SKM-1 (cell line): ENCODE measurements around the gene TIGD3.
"Not testable (repeated sequence)": the region's sequence is repeated elsewhere in the genome, so short reads cannot be mapped to it uniquely, and the experiment has no call there.

Experiments used
- DNase-seq: peaks from one replicate; lab custom pipeline; 2025; ENCODE audit not compliant: unreplicated experiment; lab: John Stamatoyannopoulos, UW

Gene TIGD3

DNA sequence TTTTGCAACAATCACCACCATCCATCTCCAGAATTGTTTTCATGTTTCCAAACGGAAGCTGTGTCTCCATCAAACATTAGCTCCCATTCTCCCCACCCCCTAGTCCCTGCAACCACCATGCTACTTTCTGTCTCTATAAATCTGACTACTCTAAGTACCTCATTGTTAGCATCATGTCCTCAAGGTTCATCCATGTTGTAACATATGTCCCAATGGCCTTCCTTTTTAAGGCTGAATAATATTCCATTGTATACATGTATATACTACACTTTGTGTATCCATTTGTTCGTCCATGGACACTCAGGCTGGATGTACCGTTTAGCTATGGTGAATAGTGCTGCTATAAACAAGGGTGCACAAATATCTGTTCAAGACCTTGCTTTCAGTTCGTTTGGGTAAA, 29.1 kb upstream of the TIGD3 start:
- DNase-seq: no peak

- no peak for DNase-seq
Observed at GRCh38 chr11:65327021-65327420, 27.5 kb upstream of the TIGD3 start.

DNA sequence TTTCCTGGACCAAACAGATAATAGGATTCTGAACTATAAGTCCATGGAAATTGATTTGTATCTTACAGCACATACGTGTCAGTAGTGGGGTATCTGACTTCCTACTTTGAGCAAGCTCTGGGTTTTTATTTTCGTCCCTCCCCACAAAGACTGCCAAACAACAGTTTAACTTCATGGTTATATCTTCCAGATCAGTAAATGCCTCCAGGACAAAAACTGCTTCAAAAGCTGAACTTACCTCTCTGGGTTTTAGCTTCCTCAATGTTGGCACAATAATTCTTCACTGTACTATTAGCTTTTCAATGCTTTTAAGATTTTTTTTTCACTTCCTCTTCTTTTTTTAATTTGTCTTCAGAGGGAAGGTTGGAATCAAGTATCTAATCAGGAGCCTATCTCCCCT, 25.1 kb upstream of the TIGD3 start:
- no peak for DNase-seq

DNA sequence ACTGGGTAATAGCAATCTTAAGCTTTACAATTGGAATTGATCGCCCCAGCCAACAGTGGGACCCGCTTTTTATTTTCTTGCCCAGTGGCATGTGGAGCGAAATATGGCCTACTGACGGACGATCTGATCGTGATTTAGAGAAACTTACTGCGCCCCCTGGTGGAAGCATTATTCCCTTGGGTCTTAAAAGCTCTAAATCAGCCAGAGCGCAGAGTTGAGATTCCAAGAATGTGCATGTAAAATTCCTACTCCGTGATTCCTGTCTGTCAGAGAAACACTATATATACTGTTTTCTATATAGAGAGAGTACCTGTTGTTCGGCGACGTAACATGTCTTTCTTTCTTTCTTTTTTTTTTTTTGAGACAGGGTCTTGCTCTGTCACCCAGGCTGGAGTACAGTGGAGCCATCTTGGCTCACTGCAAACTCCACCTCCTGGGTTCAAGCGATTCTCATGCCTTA, 24.6 kb upstream of the TIGD3 start:
- DNase-seq: peak; percentile 70

DNA sequence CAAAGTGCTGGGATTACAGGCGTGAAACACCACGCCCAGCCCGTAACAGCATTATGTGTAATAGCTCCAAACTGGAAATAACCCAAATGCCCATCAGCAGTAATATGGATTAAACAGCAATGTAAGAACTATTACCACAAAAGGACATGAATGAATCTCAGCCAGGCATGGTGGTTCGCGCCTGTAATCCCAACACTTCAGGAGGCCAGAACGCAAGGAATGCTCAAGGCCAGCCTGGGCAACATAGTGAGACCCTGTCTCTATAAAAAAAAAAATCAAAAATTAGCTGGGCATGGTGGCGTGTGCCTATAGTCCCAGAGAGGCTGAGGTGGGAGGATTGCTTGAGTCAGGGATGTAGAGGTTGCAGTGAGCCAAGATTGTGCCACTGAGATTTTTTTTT, 24.0 kb upstream of the TIGD3 start:
- no peak for DNase-seq

GRCh38 chr11:65332591-65332990, 22.0 kb upstream of the TIGD3 start:
- not testable (repeated sequence) for DNase-seq

DNA sequence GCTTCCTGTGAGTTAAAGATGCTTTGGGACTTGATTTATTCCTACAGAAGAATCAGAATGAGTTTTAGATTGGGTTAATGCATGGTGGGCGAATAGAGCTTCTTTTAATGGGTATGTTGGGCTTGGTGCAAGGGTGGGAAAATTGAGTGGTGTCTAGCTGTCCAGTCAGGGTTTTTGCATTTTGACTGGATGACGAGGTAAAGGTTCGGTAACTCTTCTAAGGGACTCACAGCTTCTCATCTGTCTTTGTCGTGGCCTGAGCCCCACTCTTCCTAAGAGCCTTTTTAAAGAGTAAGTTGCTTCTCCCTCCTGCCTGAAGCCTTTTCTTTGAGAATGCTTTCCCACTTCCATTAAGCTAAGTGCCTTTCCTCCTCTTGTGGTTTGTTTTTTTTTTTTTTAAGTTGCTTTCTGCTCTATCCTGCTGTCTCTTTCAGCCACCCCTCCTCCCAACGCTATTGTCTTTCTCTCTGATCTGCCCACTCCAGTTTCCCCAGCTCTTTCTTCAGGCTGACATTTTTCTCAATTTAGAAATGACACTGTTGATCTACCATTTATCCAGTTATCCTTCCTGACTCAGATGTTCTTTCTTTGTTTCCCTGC, 19.8 kb upstream of the TIGD3 start:
- DNase-seq: no peak

DNA sequence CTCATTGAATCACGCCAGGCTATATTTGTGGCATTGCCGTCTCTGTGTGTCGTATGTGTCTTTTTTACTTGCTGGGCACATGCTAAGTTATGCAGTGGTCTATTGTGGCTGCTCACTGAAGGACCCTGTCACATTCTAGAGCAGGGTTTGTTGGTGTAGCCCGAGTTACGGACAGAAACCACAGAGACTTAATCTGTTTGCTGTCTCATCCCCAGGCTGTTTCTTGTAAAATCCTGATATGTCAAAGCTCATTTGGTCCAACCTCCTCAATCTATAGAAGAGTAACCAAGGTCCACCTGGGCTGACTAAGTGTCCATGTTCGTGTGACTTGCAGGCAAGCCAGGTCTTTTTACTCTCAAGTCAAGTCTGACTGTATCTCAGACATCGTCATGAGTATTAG, 15.9 kb upstream of the TIGD3 start:
- no peak for DNase-seq

GRCh38 chr11:65340226-65340625, 14.3 kb upstream of the TIGD3 start:
- no peak for DNase-seq

DNA sequence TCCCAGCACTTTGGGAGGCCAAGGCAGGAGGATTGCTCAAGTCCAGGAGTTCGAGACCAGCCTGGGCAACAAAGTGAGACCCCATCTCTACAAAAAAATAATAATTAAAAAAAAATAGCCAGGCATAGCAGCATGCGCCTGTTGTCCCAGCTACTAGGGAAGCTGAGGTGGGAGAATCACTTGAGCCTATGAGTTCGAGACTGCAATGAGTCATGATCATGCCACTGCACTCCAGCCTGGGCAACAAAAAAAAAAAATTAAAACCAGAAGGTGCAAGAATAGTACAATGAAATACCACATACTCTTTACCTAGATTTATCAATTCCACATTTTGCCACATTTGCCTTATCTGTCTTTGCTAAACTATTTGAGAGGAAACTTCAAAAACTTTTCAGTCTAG, 12.7 kb upstream of the TIGD3 start:
- no peak for DNase-seq

GRCh38 chr11:65351511-65351910, 3.0 kb upstream of the TIGD3 start:
- DNase-seq: no peak

- DNase-seq: peak; percentile 5
Observed at GRCh38 chr11:65352783-65353182, 1.8 kb upstream of the TIGD3 start.

GRCh38 chr11:65353376-65353775, 1.2 kb upstream of the TIGD3 start:
- no peak for DNase-seq

GRCh38 chr11:65353900-65354264, 669 bp upstream of the TIGD3 start:
- DNase-seq: no peak

DNA sequence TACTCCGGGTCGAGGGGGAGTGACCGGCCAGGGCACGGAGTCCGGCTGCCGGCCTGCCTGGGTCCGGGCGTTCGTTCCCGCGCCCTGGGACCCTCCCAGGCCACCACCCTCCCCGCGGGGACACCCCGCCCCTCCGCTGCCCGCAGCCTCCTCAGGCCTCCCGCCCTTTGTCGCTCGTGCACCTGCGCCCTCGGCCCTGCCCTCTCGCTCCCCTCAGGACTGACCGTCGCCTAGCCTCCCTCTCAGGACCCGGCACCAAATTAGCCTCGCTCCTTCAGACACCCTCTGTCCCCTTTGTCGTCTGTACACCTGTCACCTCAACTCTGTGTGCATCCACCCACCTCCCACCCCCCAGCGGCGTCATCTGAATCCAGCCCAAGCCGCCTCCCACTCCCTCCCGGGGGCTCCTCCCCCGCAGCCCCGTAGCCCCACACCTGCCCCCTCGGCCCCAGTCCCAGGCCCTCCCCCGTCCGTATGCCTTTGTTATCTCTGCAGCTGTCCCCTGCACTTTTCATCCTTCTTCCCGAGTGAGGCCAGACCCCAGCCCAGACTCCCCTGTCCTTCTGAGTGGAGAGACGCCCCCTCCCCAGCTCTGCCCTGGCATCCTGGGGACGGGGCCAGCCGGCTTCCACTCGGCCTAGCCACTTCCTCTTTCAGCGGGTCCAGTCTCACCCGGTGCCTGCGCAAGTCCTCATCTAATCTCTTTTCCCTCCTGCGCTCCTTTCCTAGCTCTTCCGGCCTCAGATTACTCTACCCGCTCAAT, 643 bp downstream of the TIGD3 start:
- DNase-seq: peak; percentile 43

- no peak for DNase-seq
Observed at GRCh38 chr11:65355776-65356393, 1.3 kb downstream of the TIGD3 start.

- DNase-seq: no peak
Observed at GRCh38 chr11:65356394-65356972, 1.9 kb downstream of the TIGD3 start.

DNA sequence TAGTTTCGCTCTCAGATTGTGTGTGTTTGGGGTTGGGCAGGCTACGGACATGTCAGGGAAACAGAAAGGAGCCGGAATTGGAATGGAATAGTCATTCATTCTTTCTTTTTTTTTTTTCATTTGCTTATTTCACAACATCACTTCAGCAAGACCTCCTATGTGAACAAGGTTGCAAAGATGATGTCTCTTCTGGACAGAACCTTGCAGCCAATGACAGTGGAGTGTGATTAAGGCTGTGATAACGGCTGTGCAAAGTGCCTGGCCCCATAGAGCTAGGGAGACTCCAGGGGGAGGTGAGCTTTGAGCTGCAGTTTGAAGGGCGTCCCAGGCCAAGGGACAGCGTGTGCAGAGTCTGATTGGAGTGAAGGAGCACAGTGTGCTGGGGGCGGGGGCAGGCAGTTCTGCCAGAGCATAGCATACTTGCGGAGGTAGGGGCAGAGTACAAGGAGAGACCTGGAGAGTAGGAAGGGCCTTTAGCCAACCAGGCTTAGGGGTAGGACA, 3.4 kb downstream of the TIGD3 start:
- no peak for DNase-seq

DNA sequence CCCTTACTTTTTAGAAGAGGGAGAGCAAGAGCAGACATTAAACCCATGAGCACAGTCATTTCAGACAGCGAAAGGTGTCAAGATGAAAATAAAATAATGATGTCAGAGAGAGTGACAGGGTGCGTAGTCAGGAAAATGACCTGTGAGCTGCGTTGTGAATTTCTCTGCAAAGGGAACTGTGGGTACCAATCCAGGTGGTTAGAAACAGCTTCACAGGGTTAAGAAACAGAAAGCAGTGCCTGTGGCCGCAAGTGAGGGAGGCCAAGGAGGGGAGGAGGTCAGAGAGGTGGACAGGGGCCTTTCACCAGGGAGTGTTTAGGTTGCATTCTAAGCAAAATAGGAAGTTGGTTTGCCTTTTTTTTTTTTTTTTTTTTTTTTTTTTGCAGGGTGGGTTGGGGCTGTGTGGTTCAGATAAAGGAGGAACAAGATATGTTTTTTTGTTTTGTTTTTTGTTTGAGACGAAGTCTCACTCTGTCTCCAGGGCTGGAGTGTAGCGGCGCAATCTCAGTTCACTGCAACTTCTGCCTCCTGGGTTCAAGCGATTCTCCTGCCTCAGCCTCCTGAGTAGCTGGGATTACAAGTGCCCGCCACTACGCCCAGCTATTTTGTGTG, 7.9 kb downstream of the TIGD3 start:
- peak; percentile 51 for DNase-seq

GRCh38 chr11:65362966-65363365, 8.4 kb downstream of the TIGD3 start:
- DNase-seq: no peak

GRCh38 chr11:65363770-65364169, 9.2 kb downstream of the TIGD3 start:
- DNase-seq: no peak
